NCI-H510A treated with DMSO at 0.1 percent for 48 hours (cell line): Measurements from ENCODE around the gene TNRC6C.
"Not testable (repeated sequence)": the region's sequence is repeated elsewhere in the genome, so short reads cannot be mapped to it uniquely, and the experiment has no call there.

ENCODE experiments used
- DNase-seq: peaks from one replicate; lab custom pipeline; 2025; lab: John Stamatoyannopoulos, UW

The TNRC6C gene

GRCh38 chr17:77933777-77934398, 24.6 kb upstream of the TNRC6C start:
- DNase-seq: no peak

GRCh38 chr17:77935121-77935571, 23.4 kb upstream of the TNRC6C start:
- DNase-seq: no peak

- not testable (repeated sequence) for DNase-seq
Measured at GRCh38 chr17:77935744-77936143, 22.8 kb upstream of the TNRC6C start.

DNA sequence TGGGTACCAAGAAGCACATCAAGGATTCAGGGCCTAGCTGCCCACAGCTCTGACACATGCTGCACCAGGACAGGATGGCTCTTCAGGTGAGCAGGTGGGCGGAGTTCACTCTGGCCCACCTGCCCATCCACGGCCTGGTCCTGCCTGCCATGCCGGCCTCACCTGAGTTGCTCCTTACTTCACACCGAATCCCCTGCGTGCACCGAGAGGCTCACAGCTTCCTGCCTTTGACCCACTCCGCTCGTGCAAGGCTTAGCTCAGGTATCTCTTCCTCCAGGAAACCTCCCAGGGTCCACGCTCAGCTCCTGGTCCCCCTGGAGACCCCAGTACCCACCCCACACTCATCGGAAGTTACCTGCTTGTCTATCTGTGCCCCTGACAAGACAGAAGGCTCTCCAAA, 21.6 kb upstream of the TNRC6C start:
- DNase-seq: no peak

- DNase-seq: no peak
Measured at GRCh38 chr17:77941004-77941403, 17.5 kb upstream of the TNRC6C start.

DNA sequence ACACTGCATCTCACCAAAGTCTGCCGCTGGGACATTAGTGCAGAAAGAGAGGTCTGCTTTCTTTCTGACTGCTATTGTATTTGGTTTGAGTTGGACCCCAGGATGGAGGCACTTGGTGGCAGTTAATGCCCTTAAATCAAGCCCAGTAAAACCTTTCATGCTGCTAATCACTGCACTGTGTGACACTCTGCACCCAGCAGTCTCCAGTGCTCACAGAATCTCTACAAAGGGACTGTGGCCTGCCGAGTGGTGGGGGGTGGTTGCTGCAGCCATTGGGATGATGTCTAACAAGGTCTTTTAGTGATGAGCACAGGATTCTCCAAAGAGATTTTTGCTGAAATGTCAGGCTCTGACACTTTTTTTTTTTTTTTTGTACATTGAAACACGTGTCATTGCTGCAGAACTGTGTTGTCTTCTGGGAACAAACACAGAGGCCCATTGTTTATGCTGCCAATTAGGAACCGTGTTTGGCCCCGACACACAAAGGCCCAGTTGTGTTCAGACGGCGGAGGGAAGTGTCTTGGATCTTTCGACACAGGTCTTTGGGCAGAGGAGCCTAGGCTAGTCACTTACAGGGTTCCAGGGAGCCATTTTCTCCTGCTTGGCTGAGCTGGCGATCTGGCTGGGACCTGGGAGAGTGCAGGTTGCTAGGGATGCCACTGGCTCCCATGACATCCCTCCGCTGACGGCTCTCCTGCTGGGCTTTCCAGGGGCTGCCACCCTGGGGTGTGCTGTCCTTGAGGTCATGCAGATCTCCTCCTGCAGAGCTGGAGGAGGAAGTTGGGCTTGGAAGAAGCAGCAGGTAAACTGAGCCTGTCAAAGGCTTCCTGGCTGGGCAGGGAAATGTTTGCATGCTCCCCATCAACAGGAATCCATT, 16.2 kb upstream of the TNRC6C start:
- no peak for DNase-seq

DNA sequence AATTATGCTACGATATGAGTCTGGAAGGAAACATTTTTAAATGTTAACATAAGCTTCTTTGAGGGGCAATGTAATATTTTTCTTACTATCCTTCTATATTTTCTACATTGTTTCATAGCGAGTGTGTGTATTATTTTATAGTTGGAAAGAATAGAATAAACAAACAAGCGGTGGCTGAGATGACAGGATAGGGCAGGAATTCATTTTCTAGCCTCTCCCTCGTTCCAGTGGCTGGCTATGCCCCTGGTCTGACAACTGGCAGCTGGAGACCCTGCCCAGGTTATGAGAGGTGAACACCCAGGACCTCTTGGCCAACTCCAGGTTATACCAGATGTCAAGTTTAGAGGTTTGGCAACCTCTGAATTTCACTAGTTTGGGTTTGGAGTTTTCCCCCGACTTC, 14.5 kb upstream of the TNRC6C start:
- DNase-seq: no peak

DNA sequence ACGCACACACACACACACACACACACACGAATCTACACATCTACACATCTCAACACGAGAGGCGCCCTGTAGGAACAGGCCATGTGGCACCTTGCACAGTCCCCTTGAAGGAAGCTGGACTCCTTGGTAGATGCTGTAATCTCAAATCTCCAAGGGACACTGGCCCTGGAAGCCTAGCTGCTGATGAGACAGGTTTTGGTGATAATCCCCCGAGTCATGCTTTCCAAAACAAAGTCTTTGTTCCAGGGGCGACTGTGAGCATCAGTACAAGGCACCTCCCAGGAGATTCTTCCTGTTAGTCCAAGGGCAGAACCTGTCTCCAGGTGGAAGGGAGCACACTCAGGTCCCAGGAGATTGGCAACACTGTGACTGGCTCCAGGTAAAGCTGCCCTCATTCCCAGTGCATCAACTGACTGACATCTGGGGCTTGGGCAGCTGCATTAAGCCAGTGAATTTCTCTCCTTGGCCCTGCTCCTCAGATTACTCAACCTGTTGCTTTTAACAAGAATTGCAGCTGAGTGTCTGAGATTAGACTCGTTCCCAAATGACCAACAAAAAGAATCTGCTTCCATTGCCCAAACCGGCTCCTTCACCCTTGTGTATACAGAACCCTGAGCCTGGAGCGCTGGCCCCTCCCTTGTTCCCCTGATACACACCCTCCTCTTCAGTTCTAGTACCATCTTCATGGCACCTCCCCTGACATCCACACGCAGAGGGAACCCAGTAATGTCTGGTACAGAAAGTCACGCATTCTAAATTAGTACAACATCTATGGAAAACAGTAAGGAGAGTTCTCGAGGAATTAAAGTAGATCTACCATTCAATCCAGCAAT, 13.9 kb upstream of the TNRC6C start:
- DNase-seq: no peak

- no peak for DNase-seq
Measured at GRCh38 chr17:77946900-77947645, 11.4 kb upstream of the TNRC6C start.

DNA sequence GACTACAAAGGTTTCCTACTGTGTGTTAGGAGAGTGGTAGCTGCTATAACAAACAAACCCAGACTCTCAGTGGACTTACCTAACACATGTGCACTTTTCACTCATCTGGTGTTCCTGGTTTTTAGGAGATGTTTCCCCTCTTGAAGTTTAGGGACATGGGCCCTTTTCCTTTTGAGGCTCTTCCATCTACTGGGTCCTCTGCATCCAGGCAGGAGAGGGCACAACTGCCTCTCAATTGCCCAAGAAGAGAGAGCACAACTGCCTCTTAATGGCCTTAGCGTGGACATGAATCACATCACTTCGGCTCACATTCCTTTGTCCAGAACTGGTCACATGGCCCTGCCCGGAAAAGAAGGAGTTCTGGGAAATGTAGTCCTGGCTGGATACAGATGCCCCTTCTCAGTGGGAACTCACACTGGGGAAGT, 9.8 kb upstream of the TNRC6C start:
- DNase-seq: no peak

DNA sequence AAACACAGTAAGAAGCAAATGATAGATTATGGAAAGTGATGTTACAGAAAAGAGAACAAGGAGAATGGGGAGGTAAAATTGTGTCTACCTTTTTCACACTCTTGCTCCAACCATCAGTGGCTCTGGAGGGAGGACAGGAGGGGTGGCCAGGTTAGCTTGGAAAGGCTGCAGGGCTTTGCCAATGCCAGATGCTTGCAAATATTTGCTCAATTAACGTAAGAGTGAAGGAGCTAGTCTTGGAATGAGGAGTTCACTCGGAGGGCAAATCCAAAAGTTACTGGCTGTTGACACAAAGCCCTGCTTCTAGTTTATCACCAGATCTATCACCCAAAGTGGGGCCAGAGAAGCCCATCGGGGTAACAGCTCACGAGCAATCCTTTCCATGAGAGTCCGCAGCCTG, 7.4 kb upstream of the TNRC6C start:
- DNase-seq: no peak

GRCh38 chr17:77952368-77952767, 6.1 kb upstream of the TNRC6C start:
- no peak for DNase-seq

- no peak for DNase-seq
Measured at GRCh38 chr17:77957235-77957856, 1.2 kb upstream of the TNRC6C start.

- no peak for DNase-seq
Measured at GRCh38 chr17:77958716-77959125, 218 bp downstream of the TNRC6C start.

DNA sequence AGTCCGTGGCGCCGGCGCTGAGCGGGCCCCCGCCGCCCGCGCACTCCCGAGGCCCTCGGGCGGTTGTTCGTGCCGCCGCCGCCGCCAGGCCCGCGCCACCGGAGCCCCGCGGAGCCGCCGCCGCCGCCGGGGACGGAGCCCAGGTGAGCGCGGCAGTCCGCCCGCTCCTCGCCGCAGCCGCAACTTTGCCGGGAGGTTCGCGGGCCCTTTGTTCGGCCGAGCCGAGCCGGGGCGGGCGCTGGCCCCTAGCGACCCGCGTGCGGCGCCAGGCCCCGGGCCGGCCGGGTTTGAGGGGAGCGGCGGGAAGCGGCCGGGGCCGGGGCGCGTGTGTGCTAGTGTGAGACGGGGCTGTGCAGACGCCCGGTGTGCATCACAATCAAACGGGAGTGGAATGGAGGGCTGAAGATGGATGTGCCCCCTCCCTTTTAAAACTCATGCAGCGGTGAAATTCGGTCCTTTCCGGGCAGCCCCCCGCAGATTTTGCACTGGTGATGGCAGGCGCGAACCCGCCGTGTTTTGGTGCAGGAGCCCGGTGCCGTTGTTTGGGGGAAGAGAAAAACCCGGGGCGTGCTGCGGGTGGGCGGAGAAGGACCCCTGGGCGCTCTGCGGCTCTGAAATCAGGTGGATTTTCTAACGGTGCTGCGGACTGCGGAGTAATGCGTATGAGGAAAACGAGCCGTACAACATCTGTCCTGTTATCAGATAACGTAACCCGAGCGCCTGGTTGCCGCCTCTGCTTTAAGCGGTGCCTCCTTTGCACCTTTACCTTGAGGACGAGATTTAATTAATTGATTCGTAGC, 823 bp downstream of the TNRC6C start:
- peak; percentile 19 for DNase-seq

- DNase-seq: peak; percentile 63
Measured at GRCh38 chr17:77959926-77960521, 1.5 kb downstream of the TNRC6C start.

GRCh38 chr17:77961741-77962140, 3.2 kb downstream of the TNRC6C start:
- DNase-seq: no peak

DNA sequence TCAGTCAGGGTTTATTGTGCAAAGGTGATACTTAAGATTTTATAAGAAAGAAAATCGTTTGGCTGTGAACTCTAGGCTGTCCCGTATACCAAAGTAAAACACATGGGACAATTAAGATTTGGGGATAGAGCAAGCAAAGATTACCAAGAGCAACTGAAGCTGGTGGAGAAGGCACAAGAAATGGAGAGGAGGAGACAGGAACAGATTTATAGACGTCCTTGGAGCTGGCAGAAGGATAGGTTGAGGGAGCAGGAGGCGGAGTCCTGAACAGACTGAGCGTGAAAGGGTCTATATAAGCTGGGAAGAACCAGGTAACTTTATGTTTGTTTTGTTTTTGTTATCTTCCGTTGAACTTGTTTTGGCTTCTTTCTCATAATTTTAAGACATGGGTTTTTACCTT, 3.8 kb downstream of the TNRC6C start:
- DNase-seq: no peak

- DNase-seq: peak; percentile 20
Measured at GRCh38 chr17:77963441-77963840, 4.9 kb downstream of the TNRC6C start.

GRCh38 chr17:77965352-77965751, 6.8 kb downstream of the TNRC6C start:
- DNase-seq: no peak
